A172 (cell line): Measurements from ENCODE around the gene DIP2B. TPM values are rescaled to one million over a fixed set of nuclear protein-coding genes. Genes with fewer than 3 reads are reported as not detected.
A peak's percentile ranks its signal among the peaks of the same experiment; 100 is the strongest.

ENCODE experiments used
- DNase-seq: peaks from one replicate; pipeline ENCODE4 v3.0.0-alpha.2; 2015; ENCODE audit warnings: low spot score
- total RNA-seq: library from RNA; depleted of rRNA; stranded (reverse); fragments of >200 nt; shearing (Covaris generic); gene quantifications from 2 replicates; pipeline ENCODE4 v1.2.3, GENCODE V29; 2014

DIP2B gene
- total RNA-seq, 1 experiment from 2014 or later: 25.0 TPM

GRCh38 chr12:50611021-50611744 lies 106.4 kb downstream of the DIP2B start:
- no peak for DNase-seq

DNA sequence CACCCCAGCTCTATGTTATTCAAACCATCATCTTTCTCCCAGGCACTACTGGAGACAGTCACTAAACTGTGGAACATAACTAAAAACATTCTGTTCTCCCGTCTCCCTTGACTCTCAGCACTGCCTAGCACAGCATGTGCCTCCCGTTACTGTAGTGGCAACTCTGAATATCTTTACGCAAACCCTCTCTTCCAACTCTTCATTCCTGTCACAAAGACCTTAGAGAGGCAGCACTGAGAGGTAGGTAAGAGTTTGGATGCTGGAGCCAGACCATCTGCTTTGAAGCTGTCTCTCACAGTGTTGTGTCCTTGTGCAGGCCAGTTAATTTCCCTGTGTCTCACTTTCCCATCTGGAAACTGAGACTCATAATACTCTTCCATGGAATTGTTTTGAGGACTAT lies 108.1 kb downstream of the DIP2B start:
- no peak for DNase-seq

DNA sequence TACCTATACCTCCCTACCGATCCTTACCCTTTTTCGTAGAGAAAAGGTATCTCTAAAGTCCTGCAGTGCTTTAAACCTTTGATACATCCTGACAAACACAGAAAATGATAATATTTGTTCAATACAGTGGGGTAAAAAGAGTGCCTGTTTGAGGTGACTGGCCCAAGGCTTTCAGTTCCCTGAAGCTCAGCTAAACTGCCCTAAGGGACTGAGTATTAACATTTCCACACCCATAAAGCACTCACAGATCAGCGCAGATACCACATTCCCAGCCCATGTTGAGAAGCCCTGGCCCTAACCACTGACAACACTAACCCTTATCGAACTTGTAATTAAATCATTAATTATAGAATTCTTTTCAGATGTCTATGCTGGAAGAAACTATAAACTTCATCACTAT lies 108.7 kb downstream of the DIP2B start:
- no peak for DNase-seq

- peak; percentile 45 for DNase-seq
Measured at GRCh38 chr12:50614167-50614759, 109.5 kb downstream of the DIP2B start.

DNA sequence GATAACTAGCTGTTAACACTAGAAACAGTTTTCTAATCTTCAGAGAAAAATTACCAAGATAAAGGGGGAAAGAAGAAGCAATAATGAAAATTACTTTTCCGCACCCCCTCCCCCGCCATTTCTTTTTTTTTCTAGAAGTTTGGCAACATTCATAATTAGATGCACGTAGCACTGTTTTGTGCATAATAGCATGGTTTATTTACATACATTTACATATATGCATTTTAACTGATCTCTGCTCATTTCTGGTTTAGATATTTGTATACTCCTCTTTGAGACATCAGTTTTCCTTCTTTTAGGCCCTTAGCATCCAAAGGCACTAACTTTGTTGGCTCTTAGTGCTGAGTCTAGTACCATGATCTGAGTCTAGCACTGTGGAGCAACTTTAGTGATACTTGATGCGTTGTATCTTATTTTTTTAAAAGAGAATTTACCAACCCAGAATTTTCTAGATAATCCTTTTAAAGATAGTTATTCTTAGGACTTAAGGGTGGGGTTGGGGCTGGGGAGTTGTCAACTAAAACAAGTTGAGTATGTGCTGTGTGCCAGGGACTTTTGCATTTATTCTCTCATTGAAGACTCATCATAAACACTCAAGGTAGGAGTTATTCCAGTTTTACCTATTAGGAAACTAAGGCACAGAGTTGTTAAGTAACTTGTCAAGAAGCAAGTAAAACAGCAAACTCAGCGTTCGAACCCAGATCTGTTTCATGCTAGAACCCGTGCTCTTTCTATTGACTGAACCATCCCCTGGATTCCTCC lies 110.5 kb downstream of the DIP2B start:
- no peak for DNase-seq

DNA sequence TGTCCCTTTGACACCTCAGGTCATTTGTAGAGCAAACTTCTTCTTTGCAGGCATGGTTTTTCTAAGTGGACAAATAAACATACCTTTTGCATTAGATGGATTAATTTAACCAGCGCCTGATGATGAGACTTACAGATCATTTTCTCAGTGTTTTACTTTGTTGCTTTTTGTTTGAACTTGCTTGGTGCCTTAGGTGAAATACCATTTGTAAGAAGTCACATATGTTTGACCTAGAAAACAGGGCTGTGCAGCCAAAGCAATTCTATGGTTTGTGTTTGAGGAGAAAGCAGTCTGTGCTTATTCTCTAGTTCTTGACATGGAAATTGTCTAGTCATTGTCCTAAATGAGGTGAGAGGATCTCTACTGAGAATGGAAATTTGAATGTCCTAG lies 111.1 kb downstream of the DIP2B start:
- DNase-seq: no peak

GRCh38 chr12:50617657-50618056 lies 112.9 kb downstream of the DIP2B start:
- no peak for DNase-seq

DNA sequence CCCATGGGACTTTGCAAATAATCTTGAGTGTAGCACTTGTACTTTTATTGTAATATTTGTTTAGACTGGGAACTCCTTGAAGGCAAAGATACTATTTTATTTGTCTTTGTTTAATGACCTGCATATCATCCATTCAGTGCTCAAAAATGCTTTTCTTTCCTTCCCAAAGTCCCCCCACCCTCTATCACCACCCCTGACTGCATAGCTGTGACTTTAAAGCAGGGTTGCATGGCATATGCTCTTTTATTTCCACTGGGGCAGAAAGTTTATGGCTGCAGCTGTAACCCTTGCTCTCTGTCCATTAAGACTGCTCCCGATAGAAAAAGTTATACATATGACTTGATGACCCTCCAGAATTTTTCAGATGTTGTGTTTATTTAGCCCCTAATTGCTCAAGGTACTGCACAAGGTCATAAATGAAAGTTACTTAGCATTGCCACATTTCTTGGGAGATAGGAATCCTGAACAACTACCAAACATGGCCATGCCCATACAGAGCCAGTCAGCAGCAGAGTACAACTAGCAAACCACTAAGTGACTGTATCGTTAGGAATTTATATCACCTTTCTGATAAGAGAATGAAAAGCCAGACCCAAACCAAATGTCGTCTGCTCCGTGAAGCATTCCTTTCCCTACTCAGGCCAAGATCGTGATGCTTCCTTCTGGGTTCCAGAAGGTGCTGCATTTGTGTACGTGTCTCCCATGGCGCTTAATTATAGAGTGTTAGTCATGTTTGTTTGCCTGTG lies 114.3 kb downstream of the DIP2B start:
- DNase-seq: peak; percentile 91

DNA sequence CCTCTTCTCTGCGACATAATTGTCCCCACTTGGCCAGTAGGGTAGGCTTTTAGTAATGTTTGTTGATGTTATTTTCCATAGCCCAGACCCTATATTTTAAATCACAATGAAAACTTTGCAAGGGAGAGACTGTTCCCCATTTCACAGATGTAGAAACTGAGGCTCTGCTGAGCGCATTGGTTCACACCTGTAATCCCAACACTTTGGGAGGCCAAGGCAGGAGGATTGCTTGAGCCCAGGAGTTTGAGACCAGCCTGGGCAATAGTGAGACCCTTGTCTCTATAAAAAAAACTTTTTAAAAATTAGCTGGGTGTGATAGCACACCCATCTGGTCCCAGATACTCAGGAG lies 114.8 kb downstream of the DIP2B start:
- DNase-seq: no peak

DNA sequence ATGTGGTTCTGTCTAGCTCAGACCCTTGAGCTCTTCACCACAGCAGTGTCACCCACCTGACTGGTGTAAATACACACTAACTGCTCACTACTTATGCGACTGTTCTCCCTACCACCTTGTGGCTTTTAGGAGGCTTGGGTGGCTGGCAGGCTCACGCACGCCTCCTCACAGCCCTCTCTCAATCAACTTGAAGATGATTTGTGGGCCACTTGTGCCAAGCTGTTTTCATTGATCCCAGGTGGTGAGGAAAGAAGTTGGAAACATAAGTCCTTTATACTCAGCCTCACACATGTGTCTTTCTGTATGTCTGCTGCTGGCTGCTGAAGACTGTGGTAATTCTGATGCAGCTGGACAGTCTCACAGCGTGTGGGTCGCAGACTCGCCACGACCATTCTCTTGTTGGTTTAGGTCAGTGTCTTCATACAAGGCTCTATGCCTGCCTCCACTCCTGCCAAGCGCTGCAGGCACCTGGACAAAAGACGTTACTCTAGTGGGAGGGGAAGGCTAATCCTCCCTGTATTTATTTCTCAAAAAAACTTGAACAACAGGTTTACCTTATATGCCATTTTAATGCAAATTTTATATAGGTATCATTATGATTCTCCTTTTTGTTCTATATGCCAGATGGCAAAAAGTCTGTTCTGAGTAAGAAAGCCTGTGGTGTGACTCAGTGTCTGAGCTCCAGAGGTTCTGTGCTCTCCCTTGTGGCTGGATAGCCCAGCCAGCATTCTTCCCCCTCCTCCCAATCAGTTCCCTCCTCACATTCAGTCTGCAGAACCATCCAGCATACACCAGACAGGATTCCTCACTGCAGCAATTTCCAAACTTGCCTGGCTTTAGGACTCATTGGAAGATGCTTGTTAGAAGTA lies 115.6 kb downstream of the DIP2B start:
- DNase-seq: peak; percentile 83

DNA sequence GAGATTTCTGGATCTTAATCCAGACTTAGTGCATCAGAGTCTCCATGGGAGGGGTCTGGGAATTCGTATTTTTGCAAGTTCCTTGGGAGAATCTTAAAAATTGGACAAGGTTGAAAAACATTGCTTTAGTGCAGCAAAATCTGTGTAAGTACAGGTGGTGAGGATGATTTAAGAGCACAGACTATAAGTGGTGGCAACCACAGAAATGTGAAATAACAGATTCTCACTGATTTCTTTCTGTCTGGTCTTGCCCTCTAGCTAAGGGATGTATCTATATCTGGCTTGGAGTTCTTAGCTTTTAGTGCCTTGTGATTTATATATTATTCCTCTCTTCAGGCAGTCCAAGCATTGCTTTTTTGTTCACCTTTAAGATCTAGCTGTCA lies 116.2 kb downstream of the DIP2B start:
- peak; percentile 55 for DNase-seq

DNA sequence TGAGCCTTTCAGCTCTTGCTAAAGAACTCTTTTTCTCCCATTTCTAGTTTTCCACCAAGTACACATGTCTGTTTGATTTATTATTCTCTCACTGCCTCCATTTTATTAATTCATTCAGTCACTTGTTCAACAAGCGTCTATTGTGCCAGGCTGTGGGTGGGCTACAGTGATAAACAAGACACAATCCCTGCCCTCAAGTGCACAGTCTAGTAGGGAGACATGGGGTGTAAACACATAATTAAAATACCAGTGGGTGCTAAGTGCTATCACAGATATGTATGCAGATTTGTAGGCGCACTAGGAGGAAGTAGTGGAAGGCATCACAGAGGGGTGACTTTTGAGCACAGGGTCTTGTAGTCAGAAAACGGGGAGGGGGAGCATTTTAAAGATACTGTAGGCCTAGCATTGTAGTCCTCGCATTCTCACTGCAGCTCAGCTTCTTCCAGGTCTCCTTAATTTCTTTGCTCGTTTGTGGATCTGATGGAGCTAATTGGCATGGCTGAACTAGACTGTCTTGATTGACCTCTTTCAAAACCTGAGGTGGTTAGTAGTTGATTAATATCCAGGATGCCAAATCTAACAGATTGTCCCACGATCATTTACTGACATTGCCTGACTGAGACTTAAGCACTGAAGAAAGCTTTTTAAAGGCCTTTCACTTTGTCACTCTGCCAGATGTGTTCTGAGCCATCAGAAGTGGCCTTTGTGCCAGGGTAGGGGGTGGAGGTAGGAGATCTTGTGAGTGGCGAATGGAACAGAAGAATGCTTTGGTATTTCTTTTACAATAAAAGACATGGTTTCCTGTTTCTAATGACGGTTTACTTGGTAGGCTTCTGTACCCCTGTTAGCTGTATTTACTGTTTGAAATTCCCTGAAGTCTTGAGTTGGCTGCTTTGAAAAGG lies 116.9 kb downstream of the DIP2B start:
- no peak for DNase-seq

- no peak for DNase-seq
Measured at GRCh38 chr12:50625029-50625925, 120.5 kb downstream of the DIP2B start.

DNA sequence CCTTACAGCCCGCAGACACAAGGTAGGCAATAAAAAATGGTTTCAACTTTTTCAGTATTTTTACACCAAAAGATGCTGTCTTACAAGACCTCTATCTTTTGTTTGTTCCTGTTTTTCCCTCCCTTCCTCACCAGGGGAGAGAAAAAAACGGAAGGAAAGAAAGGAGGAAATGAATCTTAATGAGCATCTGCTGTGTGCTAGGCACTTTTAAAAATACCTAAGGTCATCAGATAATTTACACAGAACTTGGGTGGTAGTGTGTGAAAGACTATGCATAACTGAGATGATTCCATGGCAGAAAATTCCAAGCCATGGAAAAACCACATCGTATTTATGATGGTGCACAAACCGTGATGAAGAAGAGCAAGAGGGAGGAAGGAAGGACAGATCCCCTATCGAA lies 121.2 kb downstream of the DIP2B start:
- DNase-seq: no peak

GRCh38 chr12:50627491-50627890 lies 122.7 kb downstream of the DIP2B start:
- DNase-seq: no peak

DNA sequence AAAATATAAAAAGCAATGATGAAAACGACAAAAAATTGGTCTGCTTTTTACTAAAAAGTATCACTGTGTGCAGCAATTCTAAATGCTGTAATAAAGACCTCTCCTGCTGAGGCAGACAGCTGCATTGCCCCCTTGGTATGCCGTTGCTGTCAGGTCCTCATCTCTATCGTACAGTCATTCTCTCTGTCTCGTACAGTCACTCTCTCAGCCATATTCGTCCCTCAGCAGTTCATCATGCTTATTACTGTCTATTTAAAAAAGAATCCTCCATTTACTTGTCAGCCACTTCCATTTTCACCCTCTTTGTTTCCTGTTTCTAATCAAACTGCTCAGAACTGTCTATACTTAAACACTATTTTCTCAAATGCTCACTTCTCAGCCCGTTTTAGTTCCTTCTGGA lies 123.6 kb downstream of the DIP2B start:
- no peak for DNase-seq

DNA sequence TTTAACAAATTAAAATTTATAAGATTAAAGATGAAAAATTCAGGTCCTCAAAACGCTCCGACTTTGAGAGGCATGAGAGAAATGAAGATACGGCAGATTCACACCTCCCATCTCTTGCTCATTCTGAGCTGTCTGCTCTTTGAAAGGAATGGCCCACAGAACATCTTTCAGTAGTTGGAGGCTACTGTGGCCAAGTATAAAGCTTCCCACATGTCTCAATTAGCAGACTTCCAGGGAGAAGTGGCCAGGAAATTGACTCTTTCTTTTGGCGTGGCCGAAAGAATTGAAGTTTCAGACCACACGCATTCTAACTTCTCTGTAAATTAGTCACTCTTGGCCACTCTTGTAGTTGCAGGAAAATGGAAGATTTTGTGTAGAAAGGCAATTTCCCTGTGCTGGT lies 129.2 kb downstream of the DIP2B start:
- peak; percentile 58 for DNase-seq

- DNase-seq: no peak
Measured at GRCh38 chr12:50634379-50634778, 129.6 kb downstream of the DIP2B start.

DNA sequence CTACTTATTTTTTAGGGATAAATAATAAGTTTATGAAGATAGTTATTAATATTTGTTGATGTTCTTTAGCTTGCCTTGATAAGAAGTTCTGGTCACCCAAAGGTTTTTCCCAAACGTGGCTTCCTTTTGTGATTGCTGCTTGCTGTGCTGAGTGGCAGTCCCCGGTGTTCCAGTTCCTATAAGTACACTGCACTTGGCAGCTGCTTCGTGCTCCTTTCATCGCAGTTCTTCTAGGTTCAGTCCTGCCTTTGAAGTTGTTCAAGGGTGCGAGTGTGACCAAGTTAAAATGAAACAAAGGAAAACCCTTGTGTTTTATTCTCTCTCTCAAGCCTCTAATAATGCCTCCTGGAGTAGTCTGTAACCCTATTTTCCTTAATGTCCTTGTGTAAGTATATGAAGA lies 130.6 kb downstream of the DIP2B start:
- DNase-seq: no peak
